NCI-H2227 (cell line): ENCODE measurements around the gene ATP13A5.

ENCODE experiments used
- DNase-seq: peaks from one replicate; lab custom pipeline; 2025; ENCODE audit not compliant: unreplicated experiment; lab: John Stamatoyannopoulos, UW

Gene ATP13A5, protein sequence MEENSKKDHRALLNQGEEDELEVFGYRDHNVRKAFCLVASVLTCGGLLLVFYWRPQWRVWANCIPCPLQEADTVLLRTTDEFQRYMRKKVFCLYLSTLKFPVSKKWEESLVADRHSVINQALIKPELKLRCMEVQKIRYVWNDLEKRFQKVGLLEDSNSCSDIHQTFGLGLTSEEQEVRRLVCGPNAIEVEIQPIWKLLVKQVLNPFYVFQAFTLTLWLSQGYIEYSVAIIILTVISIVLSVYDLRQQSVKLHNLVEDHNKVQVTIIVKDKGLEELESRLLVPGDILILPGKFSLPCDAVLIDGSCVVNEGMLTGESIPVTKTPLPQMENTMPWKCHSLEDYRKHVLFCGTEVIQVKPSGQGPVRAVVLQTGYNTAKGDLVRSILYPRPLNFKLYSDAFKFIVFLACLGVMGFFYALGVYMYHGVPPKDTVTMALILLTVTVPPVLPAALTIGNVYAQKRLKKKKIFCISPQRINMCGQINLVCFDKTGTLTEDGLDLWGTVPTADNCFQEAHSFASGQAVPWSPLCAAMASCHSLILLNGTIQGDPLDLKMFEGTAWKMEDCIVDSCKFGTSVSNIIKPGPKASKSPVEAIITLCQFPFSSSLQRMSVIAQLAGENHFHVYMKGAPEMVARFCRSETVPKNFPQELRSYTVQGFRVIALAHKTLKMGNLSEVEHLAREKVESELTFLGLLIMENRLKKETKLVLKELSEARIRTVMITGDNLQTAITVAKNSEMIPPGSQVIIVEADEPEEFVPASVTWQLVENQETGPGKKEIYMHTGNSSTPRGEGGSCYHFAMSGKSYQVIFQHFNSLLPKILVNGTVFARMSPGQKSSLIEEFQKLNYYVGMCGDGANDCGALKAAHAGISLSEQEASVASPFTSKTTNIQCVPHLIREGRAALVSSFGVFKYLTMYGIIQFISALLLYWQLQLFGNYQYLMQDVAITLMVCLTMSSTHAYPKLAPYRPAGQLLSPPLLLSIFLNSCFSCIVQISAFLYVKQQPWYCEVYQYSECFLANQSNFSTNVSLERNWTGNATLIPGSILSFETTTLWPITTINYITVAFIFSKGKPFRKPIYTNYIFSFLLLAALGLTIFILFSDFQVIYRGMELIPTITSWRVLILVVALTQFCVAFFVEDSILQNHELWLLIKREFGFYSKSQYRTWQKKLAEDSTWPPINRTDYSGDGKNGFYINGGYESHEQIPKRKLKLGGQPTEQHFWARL

DNA sequence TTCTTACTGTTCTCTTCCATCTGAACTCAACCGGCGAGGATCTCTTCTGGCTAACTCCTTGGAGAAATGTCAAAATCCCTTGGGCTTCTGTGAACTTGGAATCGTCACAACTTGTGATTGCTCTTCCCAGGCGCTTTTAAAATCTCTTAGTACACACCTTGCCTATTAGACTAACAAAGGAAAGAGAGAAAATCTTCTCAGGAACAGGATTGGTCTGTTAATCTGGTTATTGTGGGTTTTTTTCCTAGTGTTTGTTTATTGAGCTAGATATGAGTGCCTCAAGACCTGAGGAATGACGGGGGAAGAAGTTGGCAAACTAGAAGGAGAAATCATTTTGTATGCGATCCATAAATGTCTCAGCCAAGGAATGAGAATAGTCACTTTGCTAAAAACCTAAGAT, at the start of gene ATP13A5:
Gene ATP13A5, minus strand, starts transcription at position 48 of the 400 bp plus-strand sequence. Its CDS starts 28 bp downstream, at position 20.
- DNase-seq: no peak

DNA sequence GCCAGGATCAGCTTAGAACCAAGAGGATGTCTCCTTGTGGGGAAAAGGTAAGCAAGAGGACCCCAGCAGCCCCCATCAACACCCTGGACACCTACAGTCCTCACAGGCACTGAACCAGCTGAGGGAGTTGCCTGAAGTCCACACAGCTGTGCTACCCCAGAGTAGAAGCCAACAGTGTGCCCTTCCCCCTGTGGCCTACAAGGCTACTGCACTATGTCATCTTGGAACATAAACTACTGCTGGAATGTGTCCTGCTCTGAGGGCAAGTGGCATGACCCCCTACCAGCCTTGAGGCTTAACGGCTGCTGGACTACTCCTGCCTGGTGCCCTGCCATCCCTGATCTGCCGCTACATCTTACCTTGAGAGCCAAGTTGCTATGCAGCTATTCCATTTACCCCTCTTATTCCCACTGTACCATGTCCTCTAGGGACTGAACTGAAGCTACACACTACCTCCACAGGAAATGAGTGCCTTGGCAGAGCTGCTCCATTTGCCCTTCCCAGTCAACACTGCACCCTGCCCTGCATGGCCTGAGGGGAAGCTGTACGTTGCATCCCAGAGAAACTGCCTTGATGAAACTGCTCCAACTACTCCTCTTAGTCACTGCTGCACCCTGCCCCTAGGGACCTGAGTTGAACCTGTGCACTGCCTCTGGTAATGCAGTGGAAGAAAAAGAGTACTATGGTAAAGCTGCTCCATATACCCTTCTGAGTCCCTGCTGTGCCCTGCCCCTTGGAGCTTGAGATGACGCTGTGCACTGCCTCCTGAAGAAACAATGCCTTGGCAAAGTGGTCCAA, 40.2 kb upstream of the ATP13A5 start:
- DNase-seq: no peak

DNA sequence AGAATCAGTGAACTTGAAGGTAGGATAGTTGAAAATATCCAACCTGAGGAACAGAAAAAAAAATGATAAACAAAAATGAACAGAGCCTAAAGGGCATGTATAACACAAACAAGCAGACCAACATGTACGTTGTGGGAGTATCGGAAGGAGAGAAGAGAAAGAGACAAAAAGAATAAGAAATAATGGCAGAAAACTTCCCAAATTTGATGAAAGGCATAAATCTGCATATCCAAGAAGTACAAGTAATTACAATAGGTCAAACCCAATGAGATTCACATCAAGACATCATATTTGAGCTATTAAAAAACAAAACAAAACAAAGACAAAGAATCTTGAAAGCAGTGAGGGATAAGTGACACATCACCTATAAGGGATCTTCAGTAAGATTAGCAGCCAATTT, 38.1 kb upstream of the ATP13A5 start:
- no peak for DNase-seq

DNA sequence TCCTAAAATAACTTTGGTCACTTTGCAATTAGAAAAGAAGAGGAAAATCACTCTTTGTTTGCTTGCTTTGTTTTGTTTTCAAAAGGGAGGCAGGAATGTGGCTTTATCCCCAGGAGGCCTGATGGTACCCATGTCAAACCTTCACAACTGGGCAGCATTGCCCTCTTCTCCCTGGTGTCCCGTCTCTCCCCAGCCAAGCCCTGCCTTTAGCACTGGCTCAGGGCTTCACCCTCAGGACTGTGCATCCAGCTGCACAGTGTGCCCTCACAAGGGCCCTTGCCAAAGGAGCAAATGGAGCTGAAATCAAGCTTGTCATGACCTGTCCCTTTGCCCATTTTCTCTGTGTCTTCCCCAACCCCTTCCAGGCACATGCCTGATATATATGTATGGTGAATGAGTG, 29.1 kb upstream of the ATP13A5 start:
- no peak for DNase-seq

DNA sequence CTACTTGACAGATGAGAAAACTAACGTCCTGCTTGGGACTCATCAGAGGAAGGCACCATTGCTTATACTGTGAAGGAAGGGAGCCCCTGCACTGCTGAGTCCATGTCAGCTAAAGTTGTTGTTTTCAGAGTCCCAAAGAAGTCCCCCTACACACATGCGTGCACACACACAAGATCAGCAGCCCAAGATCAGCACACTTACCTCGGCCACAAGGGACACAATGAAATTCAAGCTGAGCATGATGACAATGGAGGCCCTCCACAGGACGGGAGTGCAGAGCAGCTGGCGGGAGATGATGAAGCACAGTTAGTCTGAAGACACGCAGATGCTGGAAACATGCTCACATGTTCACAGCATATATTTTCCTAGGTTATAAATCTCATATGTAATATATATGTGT, 28.6 kb upstream of the ATP13A5 start:
- DNase-seq: no peak

DNA sequence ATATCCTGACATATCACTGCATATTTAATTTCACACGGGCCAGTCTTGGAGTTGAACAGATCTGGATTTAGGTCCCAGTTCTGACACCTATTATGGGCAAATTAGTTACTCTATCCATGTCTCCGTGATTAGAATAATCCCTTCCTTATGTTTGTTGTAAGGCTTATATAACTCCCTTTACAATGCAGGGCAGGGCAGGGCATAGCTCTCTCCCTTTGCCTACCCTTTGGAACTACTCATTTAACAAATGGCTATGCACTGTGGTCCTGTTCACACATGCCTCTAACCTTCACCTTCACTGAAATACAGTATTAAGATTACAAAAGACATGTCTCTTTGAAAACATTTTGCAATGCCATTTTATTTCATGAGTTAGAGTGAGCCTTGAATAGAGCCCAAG, 24.8 kb upstream of the ATP13A5 start:
- DNase-seq: no peak

DNA sequence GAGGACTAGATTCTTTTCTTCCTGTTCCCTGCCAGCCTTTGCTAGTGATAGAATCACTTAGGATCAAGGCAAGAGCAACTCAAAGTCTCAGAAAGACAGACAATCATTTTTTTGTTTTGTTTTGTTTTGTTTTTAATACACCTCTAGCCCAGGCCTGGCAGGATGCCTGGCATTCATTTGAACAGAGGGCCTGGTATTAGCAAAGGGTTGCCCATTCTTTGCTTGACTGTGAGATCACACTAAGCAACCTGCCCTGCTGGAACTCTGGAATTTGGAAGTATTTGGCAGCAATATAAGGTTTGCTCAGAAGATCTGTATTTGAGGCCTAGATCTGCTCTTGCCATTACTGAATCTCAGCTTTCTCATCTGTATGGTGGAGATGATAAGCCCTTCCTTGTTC, 21.8 kb upstream of the ATP13A5 start:
- no peak for DNase-seq

DNA sequence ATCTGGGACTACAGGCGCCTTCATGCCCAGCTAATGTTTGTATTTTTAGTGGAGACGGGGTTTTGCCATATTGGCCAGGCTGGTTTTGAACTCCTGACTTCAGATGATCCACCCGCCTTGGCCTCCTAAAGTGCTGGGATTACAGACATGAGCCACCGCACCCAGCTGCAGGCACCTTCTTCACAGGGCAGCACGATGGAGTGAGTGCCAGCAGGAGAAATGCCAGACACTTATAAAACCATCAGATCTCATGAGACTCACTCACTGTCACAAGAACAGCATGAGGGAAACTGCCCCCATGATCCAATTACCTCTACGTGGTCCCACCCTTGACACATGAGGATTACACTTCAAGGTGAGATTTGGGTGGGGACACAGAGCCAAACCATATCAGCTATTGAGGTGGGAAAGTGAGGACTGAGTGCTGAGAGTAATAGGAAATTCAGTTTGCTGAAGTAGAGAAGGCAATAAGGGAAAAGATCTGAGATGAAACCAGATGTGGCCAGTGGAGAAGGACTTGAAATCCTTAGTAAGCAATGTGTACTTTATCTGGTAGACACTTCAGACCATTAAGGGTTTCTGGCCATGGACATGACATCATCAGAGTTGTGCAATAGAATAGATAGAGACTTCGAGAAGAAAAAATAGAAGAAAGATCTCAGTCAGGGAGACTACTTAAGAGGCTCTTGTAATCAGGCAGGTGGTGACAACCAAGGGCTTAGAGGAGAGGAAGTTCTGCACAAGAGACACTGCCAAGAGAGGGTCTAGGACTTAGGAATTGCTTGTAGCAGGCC, 18.1 kb upstream of the ATP13A5 start:
- no peak for DNase-seq

DNA sequence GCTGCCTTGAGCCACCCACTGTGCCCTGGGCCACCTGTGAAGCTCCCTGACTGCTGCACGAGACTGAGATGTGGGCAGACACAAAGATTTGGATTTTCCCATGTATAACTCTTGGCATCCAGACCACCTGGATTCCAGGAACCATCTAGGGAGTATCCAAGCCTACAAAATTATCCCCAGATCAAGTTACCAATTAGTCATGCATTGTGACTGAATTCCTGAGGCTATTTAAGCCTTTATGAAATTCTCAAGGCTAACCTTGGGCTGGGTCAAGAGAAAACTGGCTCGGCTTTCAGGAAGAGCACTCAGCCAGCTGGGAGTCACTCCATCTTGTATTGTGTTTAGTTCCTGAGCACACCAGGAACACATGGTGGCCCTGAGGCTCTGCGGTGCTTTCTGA, 13.3 kb upstream of the ATP13A5 start:
- DNase-seq: no peak

DNA sequence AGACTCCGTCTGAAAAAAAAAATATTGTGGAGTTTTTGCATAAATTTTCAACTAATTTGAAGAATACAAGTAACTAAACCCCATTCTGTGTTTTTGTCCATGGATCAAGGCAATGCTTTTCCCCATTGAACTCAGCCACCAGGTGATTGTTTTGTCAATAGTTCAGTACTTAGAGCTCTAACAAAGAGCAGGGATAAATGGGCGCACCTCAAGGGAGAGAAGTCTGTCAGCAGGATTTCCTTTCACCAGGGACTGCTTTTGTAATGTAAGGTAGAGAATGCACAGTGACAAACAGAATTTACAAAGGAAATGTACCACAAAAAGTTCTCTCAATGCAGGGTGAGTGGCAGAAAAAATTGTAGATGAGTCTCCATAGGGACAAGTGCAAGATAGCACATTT, 10.8 kb upstream of the ATP13A5 start:
- DNase-seq: no peak

DNA sequence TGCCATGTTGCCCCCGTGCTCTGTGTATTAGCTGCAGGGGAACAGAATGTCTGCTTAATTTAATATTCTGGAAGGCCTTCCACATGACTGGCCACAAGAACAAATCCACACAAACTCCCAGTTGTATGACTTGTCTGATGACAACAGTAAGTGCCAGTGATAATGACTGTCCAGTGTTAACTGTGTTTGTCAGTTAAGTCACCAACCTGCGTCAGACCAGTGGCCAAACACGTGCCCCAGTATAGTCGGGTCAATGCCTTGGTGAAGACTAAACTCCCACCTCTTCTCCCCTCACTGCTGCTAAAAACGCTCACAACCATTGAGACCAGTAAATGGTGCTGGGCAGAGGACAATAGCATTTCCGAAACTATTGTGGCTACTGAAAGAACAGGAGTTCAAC, 9.8 kb upstream of the ATP13A5 start:
- DNase-seq: no peak

DNA sequence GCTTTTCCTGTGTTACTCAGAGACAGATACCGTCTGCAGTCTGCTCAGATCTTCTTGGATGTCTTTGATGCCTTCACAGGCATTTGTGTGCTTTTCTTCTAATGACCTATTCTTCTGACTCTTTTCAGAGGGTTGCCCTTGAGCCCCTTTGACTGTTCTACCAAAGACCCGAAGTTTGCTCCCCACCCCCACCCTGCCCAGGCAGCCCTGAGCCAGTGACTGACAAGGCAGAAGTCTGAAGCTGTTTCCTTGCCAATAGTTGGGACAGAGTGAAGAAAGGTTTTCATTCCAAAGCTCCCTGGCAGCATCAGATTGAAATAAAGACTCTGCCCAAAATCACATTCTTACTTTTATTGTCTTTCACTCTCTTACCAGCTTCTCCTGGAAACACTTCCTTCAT, 9.0 kb upstream of the ATP13A5 start:
- DNase-seq: no peak

DNA sequence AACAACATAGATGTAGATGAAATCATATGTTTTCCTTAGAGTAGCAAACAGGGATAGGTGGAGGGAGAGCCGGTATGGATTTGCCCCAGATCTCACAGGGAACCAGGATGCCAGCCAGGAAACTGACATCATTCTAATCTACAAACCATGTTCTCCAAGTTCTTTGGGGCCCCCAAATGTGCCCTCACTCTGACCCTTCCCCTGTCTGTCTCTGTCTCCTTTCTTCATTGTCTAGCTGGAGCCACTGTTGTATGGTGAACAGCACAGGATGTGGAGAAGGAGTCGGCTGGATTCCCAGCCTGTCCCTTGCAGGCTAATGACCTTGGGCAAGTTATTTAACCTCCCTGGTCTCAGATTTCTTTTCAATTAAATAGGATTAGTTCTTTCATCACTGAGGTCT, 962 bp downstream of the ATP13A5 start:
- DNase-seq: no peak

DNA sequence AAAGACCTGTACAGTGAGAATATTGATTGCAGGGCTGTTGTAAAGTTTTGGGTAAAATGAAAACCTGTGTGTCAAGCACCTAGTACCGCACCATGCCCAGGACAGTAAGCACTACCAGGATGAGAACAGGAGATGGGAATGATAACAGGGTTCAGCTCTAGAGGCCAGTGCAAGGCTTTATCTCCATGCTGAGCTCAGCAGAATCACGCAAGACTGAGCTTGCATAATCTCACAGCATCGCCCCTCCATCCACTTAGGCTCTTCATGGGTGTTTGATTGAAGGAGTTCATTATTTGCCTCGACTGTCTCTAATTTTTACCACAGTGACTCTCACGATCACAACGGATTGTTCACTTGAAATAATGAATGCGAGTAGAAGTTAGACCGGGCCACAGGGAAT, 2.9 kb downstream of the ATP13A5 start:
- DNase-seq: no peak

DNA sequence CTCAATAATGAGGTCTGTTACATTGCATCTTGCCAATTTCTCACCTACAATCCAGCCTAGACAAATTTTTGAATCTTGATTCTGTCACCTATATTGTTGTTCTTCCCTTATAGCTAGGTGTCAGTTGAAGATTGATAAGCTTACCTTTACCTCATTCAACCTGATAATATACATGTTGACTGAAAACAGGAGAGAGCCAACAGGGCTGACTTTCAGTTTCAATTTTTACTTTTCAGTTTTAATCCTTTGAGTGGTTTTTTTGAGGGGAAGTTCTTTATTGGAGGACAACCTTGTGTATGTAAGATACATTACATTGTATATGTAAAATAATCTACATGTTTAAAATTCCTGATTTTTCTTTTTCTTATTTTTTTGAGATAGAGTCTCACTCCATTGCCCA, 5.8 kb downstream of the ATP13A5 start:
- no peak for DNase-seq

DNA sequence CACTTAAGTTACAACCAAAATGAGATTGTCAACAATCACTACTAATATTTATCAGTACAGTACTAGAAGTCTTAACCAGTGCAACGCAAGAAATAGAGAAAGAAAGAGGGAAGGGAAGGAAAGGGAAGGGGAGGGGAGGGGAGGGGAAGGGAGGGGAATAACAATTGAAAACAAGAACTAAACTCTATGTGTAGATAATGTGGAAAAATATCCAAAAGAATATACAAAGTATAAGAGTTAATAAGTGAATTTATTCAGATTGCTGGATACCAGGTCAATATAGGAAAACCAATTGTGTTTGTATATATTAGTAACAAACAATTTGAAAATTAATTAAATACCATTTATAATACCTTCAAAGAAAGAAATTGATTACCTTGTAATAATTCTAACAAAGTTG, 10.7 kb downstream of the ATP13A5 start:
- DNase-seq: no peak

DNA sequence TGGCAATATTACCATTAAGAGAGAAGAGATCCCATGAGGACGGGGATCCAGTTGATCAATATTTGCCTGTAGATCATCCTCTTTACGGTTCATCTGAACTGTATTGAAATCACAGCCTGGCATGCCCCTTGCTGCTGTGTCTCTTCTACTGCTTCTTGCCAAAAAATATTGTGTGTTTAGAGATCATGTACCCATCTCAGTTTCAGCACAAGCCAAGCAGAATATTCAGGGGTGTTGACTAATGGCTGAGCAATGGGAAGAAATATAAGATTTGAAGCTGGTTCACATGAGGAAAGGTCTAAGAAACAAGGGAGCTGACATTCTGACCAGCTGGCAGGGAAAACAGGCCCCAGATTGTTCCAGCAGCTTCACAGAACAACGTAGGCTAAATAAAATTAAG, 21.3 kb downstream of the ATP13A5 start:
- no peak for DNase-seq

DNA sequence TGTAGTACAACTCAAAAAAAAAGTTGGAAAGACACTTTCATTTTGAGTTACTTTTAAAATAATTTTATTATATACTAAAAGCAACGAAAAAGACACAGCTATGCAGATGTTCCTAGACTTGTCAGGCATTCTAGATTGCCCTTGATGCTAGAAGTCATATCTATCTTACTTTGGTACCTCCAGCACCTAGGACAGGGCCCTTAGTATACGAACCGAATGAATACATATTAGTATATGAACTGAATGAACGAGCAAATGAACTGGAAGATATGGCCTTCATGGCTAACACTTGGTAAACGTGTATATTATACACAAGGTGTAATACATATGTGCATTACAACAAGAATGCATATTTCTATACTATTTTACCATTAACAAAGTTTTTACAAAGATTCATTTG, 24.1 kb downstream of the ATP13A5 start:
- no peak for DNase-seq

DNA sequence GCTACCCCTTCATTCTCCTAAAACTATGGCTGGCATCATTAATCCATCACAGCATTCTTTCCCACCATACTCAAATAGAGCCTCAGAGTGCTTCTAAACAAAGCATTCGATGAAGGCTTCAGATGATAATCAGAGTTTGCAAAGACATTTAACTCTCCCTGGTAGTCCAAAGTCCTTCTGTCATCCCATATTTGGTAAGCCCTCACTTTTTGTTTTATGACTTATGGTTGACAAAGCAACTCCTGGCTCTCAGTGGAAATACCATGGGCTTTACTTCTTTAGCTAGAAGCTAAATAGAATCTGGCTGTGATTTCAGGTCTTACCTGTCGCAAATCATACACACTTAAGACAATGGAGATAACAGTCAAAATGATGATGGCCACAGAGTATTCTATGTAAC, 27.8 kb downstream of the ATP13A5 start:
- DNase-seq: no peak

DNA sequence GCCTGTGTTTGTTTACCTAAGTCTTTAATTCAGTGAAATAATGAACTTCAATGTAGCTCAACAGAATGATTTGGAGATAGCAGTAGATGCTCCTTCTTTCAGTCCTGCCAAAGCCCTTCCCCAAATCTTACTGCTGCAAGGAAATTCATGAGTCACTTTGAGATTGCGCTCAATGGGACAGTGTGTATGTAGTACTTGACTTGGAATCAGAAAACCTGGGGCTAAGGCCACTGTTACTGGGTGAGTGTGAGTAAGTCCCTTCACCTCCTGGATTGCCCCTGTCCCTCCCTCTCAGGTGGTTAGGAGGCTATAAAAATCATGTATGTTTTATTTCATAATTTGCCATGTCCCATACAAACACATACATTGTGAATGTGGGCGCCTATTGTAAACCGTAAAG, 29.9 kb downstream of the ATP13A5 start:
- no peak for DNase-seq
